ENCODE data around the gene TTC31.
A peak's percentile ranks its signal among the peaks of the same experiment; 100 is the strongest.

Gene TTC31

GRCh38 chr2:74516650-74517049 lies 33.8 kb downstream of the TTC31 start:
- FAIRE-seq = no peak
- no peak for DNase-seq (ENCODE audit: extremely low spot score, insufficient read length, low read depth)

GRCh38 chr2:74522516-74522915 lies 39.6 kb downstream of the TTC31 start:
- DNase-seq (ENCODE audit: extremely low spot score, insufficient read length, low read depth) (no peak), FAIRE-seq (no peak)

GRCh38 chr2:74524005-74524404 lies 41.1 kb downstream of the TTC31 start:
- no peak for DNase-seq (ENCODE audit: extremely low spot score, insufficient read length, low read depth)
- FAIRE-seq = no peak

GRCh38 chr2:74524955-74525716 lies 42.3 kb downstream of the TTC31 start:
- no peak for DNase-seq (ENCODE audit: extremely low spot score, insufficient read length, low read depth)
- no peak for FAIRE-seq

- no peak for DNase-seq (ENCODE audit: extremely low spot score, insufficient read length, low read depth)
- FAIRE-seq = peak; percentile 81
Observed at GRCh38 chr2:74525717-74526648, 43.1 kb downstream of the TTC31 start, which contains the start of gene DQX1. Gene DQX1, minus strand, starts transcription at chr2:74526231. Its CDS starts 502 bp downstream, at chr2:74525729.

DNA sequence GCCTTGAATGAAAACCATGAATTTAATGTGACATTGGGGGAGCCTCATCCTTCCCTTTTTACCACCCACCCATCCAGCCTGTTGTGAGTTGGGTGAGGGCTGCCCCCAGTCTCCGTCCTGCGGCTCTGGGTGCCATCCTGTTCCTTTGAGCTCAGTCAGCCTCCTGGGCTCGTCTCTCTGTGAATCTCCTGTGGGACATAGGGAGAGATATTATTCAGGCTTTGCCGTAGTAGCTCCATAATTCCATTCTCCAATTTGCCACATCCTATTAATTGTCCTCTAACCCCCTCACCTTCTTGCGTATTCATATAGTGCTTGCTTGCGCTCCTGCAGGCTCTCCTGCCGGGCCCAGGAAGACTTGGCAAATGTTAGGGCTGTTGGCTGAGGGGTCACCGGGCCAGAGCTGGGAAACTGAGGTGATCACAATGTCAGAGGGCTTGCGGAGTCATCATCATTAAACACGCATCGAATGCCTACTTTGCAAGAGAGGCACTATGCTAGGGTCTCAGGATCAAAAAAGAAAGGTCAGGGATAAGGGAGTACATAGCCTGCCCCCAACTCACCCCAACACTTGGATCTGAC lies 43.9 kb downstream of the TTC31 start:
- FAIRE-seq = no peak

DNA sequence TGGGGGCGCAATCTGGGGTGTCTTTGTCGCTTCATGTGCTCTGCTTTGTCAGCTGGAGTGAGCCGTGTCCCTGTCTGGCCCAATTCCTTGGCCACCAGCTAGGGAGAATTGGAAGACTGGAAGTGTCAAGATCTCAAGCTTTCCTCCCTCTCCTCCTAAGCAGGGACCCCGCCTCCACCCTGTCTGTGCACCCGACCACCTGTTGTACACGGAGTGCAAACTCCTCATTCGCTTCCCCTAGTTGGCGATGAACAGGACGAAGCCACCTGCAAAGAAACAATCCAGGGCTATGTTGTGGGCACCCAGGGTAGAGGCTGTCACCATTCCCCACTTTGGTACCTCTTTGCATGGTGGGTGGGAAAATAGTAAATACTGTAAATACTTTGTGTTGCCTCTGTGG lies 44.9 kb downstream of the TTC31 start:
- FAIRE-seq (no peak), DNase-seq (ENCODE audit: extremely low spot score, insufficient read length, low read depth) (no peak)

More for the DNA sequence above, 43.9 kb downstream of the TTC31 start:
- no peak for DNase-seq (ENCODE audit: extremely low spot score, insufficient read length, low read depth)

DNA sequence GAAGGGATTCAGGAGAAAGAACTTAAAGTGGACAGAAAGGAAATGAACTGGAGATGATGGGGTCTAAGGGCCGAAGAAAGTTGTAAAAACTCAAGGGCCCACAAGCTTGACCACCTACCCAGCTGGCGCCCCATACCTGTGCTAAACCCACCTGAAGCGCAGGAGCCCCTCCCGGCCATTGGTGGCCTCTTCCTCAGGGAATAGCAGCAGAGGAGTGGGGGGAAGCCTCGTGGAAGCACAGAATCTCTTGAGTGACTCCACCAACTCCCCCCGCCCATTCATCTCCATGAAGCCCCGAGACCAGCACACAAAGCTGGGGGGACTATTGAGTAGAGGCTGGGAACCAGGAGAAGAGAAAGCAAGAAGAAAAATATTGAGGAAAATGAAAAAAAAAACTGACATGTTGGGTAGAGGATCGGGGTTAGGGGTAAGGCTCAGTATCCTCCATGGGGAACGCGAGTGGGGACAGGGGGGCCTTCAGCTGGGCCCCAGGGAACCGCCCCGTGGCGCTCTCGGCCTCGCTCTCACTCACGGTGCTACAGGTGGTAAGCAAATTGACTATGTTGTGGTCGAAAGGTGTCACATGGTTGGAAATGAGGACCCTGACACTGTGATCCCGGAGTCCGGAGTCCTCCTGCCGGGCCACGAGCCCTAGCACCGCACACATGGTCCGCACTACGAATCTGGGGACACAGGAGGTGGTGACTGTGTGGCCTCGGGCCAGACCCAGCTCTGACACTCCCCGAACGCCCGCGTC lies 45.9 kb downstream of the TTC31 start:
- FAIRE-seq (no peak), DNase-seq (ENCODE audit: extremely low spot score, insufficient read length, low read depth) (no peak)

- FAIRE-seq (peak; percentile 96), DNase-seq (ENCODE audit: extremely low spot score, insufficient read length, low read depth) (peak; percentile 99)
Observed at GRCh38 chr2:74529357-74530238, 46.7 kb downstream of the TTC31 start, which contains the start of the genes AUP1 and HTRA2. Gene AUP1, minus strand, starts transcription at chr2:74529706. Its CDS starts 77 bp downstream, at chr2:74529629. Gene HTRA2, plus strand, starts transcription at chr2:74529933. Its CDS starts 74 bp downstream, at chr2:74530007.

DNA sequence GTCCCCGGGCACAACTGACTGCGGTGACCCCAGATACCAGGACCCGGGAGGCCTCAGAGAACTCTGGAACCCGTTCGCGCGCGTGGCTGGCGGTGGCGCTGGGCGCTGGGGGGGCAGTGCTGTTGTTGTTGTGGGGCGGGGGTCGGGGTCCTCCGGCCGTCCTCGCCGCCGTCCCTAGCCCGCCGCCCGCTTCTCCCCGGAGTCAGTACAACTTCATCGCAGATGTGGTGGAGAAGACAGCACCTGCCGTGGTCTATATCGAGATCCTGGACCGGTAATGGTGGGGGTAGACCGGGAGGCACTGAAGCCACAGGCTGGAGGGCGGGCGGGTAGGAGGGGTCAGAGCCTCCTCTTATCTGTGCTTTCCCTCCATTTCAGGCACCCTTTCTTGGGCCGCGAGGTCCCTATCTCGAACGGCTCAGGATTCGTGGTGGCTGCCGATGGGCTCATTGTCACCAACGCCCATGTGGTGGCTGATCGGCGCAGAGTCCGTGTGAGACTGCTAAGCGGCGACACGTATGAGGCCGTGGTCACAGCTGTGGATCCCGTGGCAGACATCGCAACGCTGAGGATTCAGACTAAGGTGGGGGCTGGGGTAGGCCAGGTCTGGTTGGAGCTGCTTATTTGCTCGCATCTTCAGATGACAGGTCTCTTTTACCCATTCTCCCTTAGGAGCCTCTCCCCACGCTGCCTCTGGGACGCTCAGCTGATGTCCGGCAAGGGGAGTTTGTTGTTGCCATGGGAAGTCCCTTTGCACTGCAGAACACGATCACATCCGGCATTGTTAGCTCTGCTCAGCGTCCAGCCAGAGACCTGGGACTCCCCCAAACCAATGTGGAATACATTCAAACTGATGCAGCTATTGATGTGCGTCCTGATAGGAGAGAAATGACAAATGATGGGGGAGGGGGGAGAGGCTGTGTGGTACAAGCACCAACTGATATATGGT lies 47.6 kb downstream of the TTC31 start:
- DNase-seq (ENCODE audit: extremely low spot score, insufficient read length, low read depth) = no peak
- peak; percentile 86 for FAIRE-seq

DNA sequence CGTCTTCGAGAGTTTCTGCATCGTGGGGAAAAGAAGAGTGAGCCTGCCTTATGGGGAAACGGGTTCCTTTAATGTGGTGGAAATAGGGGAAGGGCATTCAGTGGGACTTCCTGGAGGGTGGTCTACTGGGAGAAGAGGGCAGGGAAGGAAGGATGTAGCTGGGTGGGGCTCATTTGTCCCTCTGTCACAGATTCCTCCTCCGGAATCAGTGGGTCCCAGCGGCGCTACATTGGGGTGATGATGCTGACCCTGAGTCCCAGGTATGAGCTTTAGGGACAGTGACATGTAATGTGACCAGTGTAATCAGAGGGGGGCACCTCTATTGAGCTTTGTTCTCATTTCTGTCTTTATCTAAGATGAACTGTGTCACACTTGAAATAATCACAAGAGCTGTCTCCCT lies 48.8 kb downstream of the TTC31 start:
- no peak for FAIRE-seq
- no peak for DNase-seq (ENCODE audit: extremely low spot score, insufficient read length, low read depth)

DNA sequence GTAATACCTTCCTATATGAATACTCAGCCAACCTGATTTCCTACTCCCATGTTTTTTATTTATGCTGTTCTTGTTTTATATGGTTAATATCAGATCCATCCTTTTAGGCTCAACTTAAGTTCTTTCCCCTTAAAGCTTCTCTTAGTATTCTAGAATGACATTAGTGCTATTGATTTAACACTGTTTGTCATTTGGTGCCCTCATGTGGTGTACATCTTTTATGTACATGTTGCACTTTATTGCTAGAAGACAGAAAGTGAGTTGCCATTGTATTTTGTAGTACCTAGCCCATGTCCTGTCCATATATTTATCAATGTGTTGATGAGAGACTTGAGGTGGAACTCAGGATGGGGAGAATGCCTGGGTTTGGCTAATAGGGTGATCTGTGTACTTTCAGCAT lies 49.3 kb downstream of the TTC31 start:
- FAIRE-seq (no peak), DNase-seq (ENCODE audit: extremely low spot score, insufficient read length, low read depth) (no peak)

DNA sequence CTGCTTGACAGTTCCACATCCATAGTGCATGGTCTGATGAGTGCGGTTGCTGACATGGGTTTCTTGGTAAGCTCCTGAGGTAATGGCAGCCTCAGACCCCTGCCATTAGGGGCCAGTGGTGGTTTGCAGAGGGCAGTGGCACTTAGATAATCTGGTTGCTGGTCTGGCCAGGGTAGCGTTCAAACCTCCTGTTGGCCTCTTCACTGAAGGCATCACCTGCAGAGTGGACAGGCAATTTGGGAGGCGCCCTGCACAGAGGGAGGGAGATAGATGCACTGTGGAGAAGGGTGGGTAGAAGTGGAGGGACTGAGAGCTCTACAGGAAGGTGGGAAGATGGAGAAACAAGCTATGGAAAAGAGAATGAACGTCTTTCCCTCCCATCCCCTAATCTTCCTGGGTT lies 50.6 kb downstream of the TTC31 start:
- FAIRE-seq = no peak
- DNase-seq (ENCODE audit: extremely low spot score, insufficient read length, low read depth) = no peak

GRCh38 chr2:74534411-74534810 lies 51.5 kb downstream of the TTC31 start:
- FAIRE-seq = no peak

GRCh38 chr2:74535440-74535965 lies 52.6 kb downstream of the TTC31 start:
- FAIRE-seq = no peak
- no peak for DNase-seq (ENCODE audit: extremely low spot score, insufficient read length, low read depth)

More at GRCh38 chr2:74534411-74534810, 51.5 kb downstream of the TTC31 start:
- no peak for DNase-seq (ENCODE audit: extremely low spot score, insufficient read length, low read depth)

- FAIRE-seq = no peak
- DNase-seq (ENCODE audit: extremely low spot score, insufficient read length, low read depth) = no peak
Observed at GRCh38 chr2:74536166-74536950, 53.5 kb downstream of the TTC31 start.

DNA sequence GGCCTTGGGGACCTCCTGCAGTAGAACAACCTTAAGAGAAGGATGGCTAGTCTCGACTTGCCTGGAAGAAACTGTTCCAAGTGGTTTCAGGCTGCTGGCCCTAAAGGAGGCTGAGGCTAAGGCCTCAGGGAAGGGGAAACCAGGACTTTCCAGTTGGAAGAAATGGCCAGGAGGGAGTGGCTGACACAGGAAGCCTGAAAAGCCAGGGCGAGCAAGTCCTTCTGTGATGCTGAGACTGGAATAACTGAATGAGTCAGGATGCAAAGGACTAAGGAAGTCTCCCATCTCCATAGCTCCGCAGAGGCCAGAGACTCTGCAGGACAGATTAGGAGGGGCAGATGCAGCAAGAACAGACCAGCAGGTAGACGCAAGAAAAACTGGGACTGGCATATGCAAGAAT lies 54.3 kb downstream of the TTC31 start:
- DNase-seq (ENCODE audit: extremely low spot score, insufficient read length, low read depth) (no peak), FAIRE-seq (no peak)
